ENCODE data around the gene TRIM43.
"Not testable (repeated sequence)": the region's sequence is repeated elsewhere in the genome, so short reads cannot be mapped to it uniquely, and the experiment has no call there.

DNA sequence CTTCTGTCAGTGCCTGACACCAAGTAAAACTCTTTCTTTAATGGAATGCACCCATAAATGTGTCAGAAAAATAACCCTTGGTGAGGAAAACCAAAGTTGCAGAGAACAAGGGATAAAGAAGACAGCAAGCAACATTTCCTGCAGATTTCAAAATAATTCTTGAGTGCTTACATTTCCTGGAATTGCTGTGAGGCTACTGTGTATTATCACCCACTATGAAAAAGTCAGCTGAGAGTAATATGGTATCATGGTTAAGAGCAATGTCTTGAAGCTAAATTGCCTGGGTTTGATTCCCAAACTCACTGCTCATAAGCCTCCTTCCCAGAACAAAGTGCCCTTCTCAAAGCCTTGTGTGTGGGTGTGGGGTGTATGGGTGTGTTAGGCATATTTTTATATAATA is 10.3 kb downstream of the TRIM43 start:
- not testable (repeated sequence) for TF ChIP-seq CTCF (conservative IDR thresholded peaks at IDR 0.05; ENCODE audit: low read length); EZH2phosphoT487 (IDR thresholded peaks at IDR 0.05; ENCODE audit: borderline replicate concordance, low read depth, low read length)
